ENCODE results near the gene CHRNA10. TPM values are rescaled to one million over a fixed set of nuclear protein-coding genes. Genes with fewer than 3 reads are reported as not detected.

CHRNA10 gene
- total and polyA plus RNA-seq, 9 donors, result 0.71 to 4.9 (median 3.1) TPM

GRCh38 chr11:3684819-3685172 is 13.6 kb upstream of the CHRNA10 start:
- DNase-seq, result no peak
- H3K9me3 ChIP-seq (replicated peaks; ENCODE audit: control insufficient read depth, low read depth, low read length), result no peaks in the 10 kb centered on the region
- peaks cover 62% of the 10 kb centered on the region for H3K36me3 ChIP-seq (ENCODE audit: control insufficient read depth, insufficient read depth, low read length)
- no CpG with 5 or more reads among the region's 2 CpGs for WGBS (ENCODE audit: insufficient coverage)
- no peak overlapping the region for H3K4me3 ChIP-seq (ENCODE audit: low read length)
- H3K4me1 ChIP-seq (ENCODE audit: control insufficient read depth, insufficient read depth, low read length), result no peaks in the 10 kb centered on the region
- no peaks in the 10 kb centered on the region for H3K27me3 ChIP-seq (ENCODE audit: control insufficient read depth, insufficient read depth, low read length)
- H3K27ac ChIP-seq (ENCODE audit: low read length), result no peak overlapping the region

GRCh38 chr11:3684129-3684818 is 13.1 kb upstream of the CHRNA10 start:
- Histone ChIP-seq H3K36me3 (ENCODE audit: control insufficient read depth, insufficient read depth, low read length) (peaks cover 61% of the 10 kb centered on the region), H3K27me3 (ENCODE audit: control insufficient read depth, insufficient read depth, low read length) (no peaks in the 10 kb centered on the region), H3K27ac (ENCODE audit: low read length) (no peak overlapping the region), H3K4me3 (ENCODE audit: low read length) (no peak overlapping the region), H3K9me3 (replicated peaks; ENCODE audit: control insufficient read depth, low read depth, low read length) (no peaks in the 10 kb centered on the region), H3K4me1 (ENCODE audit: control insufficient read depth, insufficient read depth, low read length) (no peaks in the 10 kb centered on the region)
- no peak for DNase-seq
- WGBS (ENCODE audit: insufficient coverage), result 93% methylated on average over 6 of the region's 12 CpGs

GRCh38 chr11:3683039-3683438 is 11.9 kb upstream of the CHRNA10 start:
- no peak for DNase-seq
- Histone ChIP-seq H3K4me1 (ENCODE audit: control insufficient read depth, insufficient read depth, low read length) (no peaks in the 10 kb centered on the region), H3K27me3 (ENCODE audit: control insufficient read depth, insufficient read depth, low read length) (no peaks in the 10 kb centered on the region), H3K36me3 (ENCODE audit: control insufficient read depth, insufficient read depth, low read length) (peaks cover 70% of the 10 kb centered on the region), H3K4me3 (ENCODE audit: low read length) (no peak overlapping the region), H3K27ac (ENCODE audit: low read length) (no peak overlapping the region), H3K9me3 (replicated peaks; ENCODE audit: control insufficient read depth, low read depth, low read length) (no peaks in the 10 kb centered on the region)
- WGBS (ENCODE audit: insufficient coverage), result 100% methylated on average over 5 of the region's 9 CpGs

- Histone ChIP-seq H3K4me3 (ENCODE audit: low read length) (no peak overlapping the region), H3K27ac (ENCODE audit: low read length) (no peak overlapping the region), H3K9me3 (replicated peaks; ENCODE audit: control insufficient read depth, low read depth, low read length) (no peaks in the 10 kb centered on the region), H3K36me3 (ENCODE audit: control insufficient read depth, insufficient read depth, low read length) (peaks cover 75% of the 10 kb centered on the region), H3K27me3 (ENCODE audit: control insufficient read depth, insufficient read depth, low read length) (no peaks in the 10 kb centered on the region), H3K4me1 (ENCODE audit: control insufficient read depth, insufficient read depth, low read length) (no peaks in the 10 kb centered on the region)
- no peak for DNase-seq
- 100% methylated on average over 1 of the region's 3 CpGs for WGBS (ENCODE audit: insufficient coverage)
These were observed 7.9 kb upstream of the CHRNA10 start for GRCh38 chr11:3679077-3679476.

GRCh38 chr11:3675971-3676370 is 4.8 kb upstream of the CHRNA10 start:
- H3K27me3 ChIP-seq (ENCODE audit: control insufficient read depth, insufficient read depth, low read length), result no peaks in the 10 kb centered on the region
- H3K4me3 ChIP-seq (ENCODE audit: low read length), result no peak overlapping the region
- H3K27ac ChIP-seq (ENCODE audit: low read length), result no peak overlapping the region
- WGBS (ENCODE audit: insufficient coverage), result 95% methylated on average over 11 of the region's 11 CpGs
- H3K36me3 ChIP-seq (ENCODE audit: control insufficient read depth, insufficient read depth, low read length), result peaks cover 75% of the 10 kb centered on the region
- no peaks in the 10 kb centered on the region for H3K4me1 ChIP-seq (ENCODE audit: control insufficient read depth, insufficient read depth, low read length)
- DNase-seq, result no peak
- H3K9me3 ChIP-seq (replicated peaks; ENCODE audit: control insufficient read depth, low read depth, low read length), result no peaks in the 10 kb centered on the region

- H3K36me3 ChIP-seq (ENCODE audit: control insufficient read depth, insufficient read depth, low read length), result peaks cover 81% of the 10 kb centered on the region
- no peaks in the 10 kb centered on the region for H3K4me1 ChIP-seq (ENCODE audit: control insufficient read depth, insufficient read depth, low read length)
- no peak overlapping the region for H3K4me3 ChIP-seq (ENCODE audit: low read length)
- no peaks in the 10 kb centered on the region for H3K27me3 ChIP-seq (ENCODE audit: control insufficient read depth, insufficient read depth, low read length)
- H3K27ac ChIP-seq (ENCODE audit: low read length), result no peak overlapping the region
- H3K9me3 ChIP-seq (replicated peaks; ENCODE audit: control insufficient read depth, low read depth, low read length), result no peaks in the 10 kb centered on the region
- no peak for DNase-seq
- no CpG with 5 or more reads among the region's 1 CpG for WGBS (ENCODE audit: insufficient coverage)
These were observed 3.0 kb upstream of the CHRNA10 start for GRCh38 chr11:3674189-3674588.

- Histone ChIP-seq H3K4me3 (ENCODE audit: low read length) (no peak overlapping the region), H3K27me3 (ENCODE audit: control insufficient read depth, insufficient read depth, low read length) (no peaks in the 10 kb centered on the region), H3K4me1 (ENCODE audit: control insufficient read depth, insufficient read depth, low read length) (no peaks in the 10 kb centered on the region), H3K27ac (ENCODE audit: low read length) (no peak overlapping the region), H3K36me3 (ENCODE audit: control insufficient read depth, insufficient read depth, low read length) (peaks cover 80% of the 10 kb centered on the region), H3K9me3 (replicated peaks; ENCODE audit: control insufficient read depth, low read depth, low read length) (no peaks in the 10 kb centered on the region)
- no peak for DNase-seq
- WGBS (ENCODE audit: insufficient coverage), result 90% methylated on average over 2 of the region's 5 CpGs
These were observed 1.4 kb downstream of the CHRNA10 start for GRCh38 chr11:3669742-3670183.

- no peaks in the 10 kb centered on the region for H3K27me3 ChIP-seq (ENCODE audit: control insufficient read depth, insufficient read depth, low read length)
- no peak overlapping the region for H3K27ac ChIP-seq (ENCODE audit: low read length)
- H3K9me3 ChIP-seq (replicated peaks; ENCODE audit: control insufficient read depth, low read depth, low read length), result no peaks in the 10 kb centered on the region
- peaks cover 76% of the 10 kb centered on the region for H3K36me3 ChIP-seq (ENCODE audit: control insufficient read depth, insufficient read depth, low read length)
- DNase-seq, result no peak
- no peaks in the 10 kb centered on the region for H3K4me1 ChIP-seq (ENCODE audit: control insufficient read depth, insufficient read depth, low read length)
- 91% methylated on average over 6 of the region's 7 CpGs for WGBS (ENCODE audit: insufficient coverage)
- no peak overlapping the region for H3K4me3 ChIP-seq (ENCODE audit: low read length)
These were observed 2.1 kb downstream of the CHRNA10 start for GRCh38 chr11:3669128-3669527.

GRCh38 chr11:3667149-3668035 is 3.8 kb downstream of the CHRNA10 start:
- Histone ChIP-seq H3K9me3 (replicated peaks; ENCODE audit: control insufficient read depth, low read depth, low read length) (no peaks in the 10 kb centered on the region), H3K27me3 (ENCODE audit: control insufficient read depth, insufficient read depth, low read length) (no peaks in the 10 kb centered on the region), H3K27ac (ENCODE audit: low read length) (no peak overlapping the region), H3K4me3 (ENCODE audit: low read length) (no peak overlapping the region), H3K4me1 (ENCODE audit: control insufficient read depth, insufficient read depth, low read length) (no peaks in the 10 kb centered on the region), H3K36me3 (ENCODE audit: control insufficient read depth, insufficient read depth, low read length) (peaks cover 70% of the 10 kb centered on the region)
- DNase-seq, result no peak
- 95% methylated on average over 88 of the region's 89 CpGs for WGBS (ENCODE audit: insufficient coverage)

GRCh38 chr11:3666023-3666530 is 5.1 kb downstream of the CHRNA10 start:
- H3K36me3 ChIP-seq (ENCODE audit: control insufficient read depth, insufficient read depth, low read length), result peaks cover 57% of the 10 kb centered on the region
- DNase-seq, result no peak
- 92% methylated on average over 13 of the region's 17 CpGs for WGBS (ENCODE audit: insufficient coverage)

More at GRCh38 chr11:3666023-3666530, 5.1 kb downstream of the CHRNA10 start:
- no peaks in the 10 kb centered on the region for H3K27me3 ChIP-seq (ENCODE audit: control insufficient read depth, insufficient read depth, low read length)
- no peak overlapping the region for H3K4me3 ChIP-seq (ENCODE audit: low read length)
- no peaks in the 10 kb centered on the region for H3K9me3 ChIP-seq (replicated peaks; ENCODE audit: control insufficient read depth, low read depth, low read length)
- H3K4me1 ChIP-seq (ENCODE audit: control insufficient read depth, insufficient read depth, low read length), result no peaks in the 10 kb centered on the region
- no peak overlapping the region for H3K27ac ChIP-seq (ENCODE audit: low read length)
